Mesothelial cell of epicardium (in vitro differentiated cells): ENCODE data around the gene NHSL2. TPM values are rescaled to one million over a fixed set of nuclear protein-coding genes. Genes with fewer than 3 reads are reported as not detected.

ENCODE experiments used
- DNase-seq, 2 experiments: peaks; one replicate each; pipeline ENCODE4 v3.0.0; 2021; ENCODE audit warnings: low spot score in 2 of 2; ENCODE audit not compliant: unreplicated experiment in 2 of 2
- H3K27ac Mint-ChIP-seq: 2 replicates; pipeline ENCODE4 v1.8.0; 2021; ENCODE audit warnings: mixed read lengths
- H3K27me3 Mint-ChIP-seq: 2 replicates; pipeline ENCODE4 v1.8.0; 2021; ENCODE audit warnings: low read depth, mixed read lengths
- H3K36me3 Mint-ChIP-seq: 2 replicates; pipeline ENCODE4 v1.8.0; 2021; ENCODE audit warnings: mixed read lengths
- H3K4me1 Mint-ChIP-seq: 2 replicates; pipeline ENCODE4 v1.8.0; 2021; ENCODE audit warnings: mixed read lengths
- H3K4me3 Mint-ChIP-seq: 2 replicates; pipeline ENCODE4 v1.8.0; 2021; ENCODE audit warnings: mild to moderate bottlenecking, moderate library complexity, mixed read lengths
- H3K9me3 Mint-ChIP-seq: 2 replicates; pipeline ENCODE4 v1.8.0; 2021; ENCODE audit warnings: mixed read lengths
- CTCF ChIP-seq: fragments of 200-600 bp; sonication (generic); IDR thresholded peaks from one replicate; pipeline ENCODE4 v1.5.0; 2021; ENCODE audit warnings: antibody characterized with exemption; ENCODE audit not compliant: unreplicated experiment
- total RNA-seq: library from RNA; stranded (reverse); gene quantifications from 3 replicates; pipeline ENCODE4 v1.2.1, GENCODE V29; 2021

The NHSL2 gene
- total RNA-seq, 1 donor from 2014 or later: 24.0 TPM

GRCh38 chrX:72143609-72143907, 232.9 kb downstream of the NHSL2 start:
- H3K36me3 Mint-ChIP-seq: peaks cover 17% of the 10 kb centered on the region
- no peak overlapping the region for H3K4me3 Mint-ChIP-seq

GRCh38 chrX:72145181-72145580, 234.5 kb downstream of the NHSL2 start:
- Mint-ChIP-seq H3K4me3 (no peak overlapping the region), H3K36me3 (peaks cover 7% of the 10 kb centered on the region), H3K9me3 (peaks cover 7% of the 10 kb centered on the region), H3K27me3 (no peaks in the 10 kb centered on the region), H3K4me1 (peaks cover 3% of the 10 kb centered on the region), H3K27ac (no peak overlapping the region)
- TF ChIP-seq CTCF: no peak
- DNase-seq: no peak

More at GRCh38 chrX:72143609-72143907, 232.9 kb downstream of the NHSL2 start:
- no peak for TF ChIP-seq CTCF
- DNase-seq: no peak
- Mint-ChIP-seq H3K9me3 (peaks cover 7% of the 10 kb centered on the region), H3K4me1 (peaks cover 3% of the 10 kb centered on the region), H3K27me3 (no peaks in the 10 kb centered on the region), H3K27ac (no peak overlapping the region)

- Mint-ChIP-seq H3K27me3 (no peaks in the 10 kb centered on the region), H3K4me3 (no peak overlapping the region), H3K9me3 (peaks cover under 1% of the 10 kb centered on the region), H3K27ac (no peak overlapping the region), H3K36me3 (peaks cover 3% of the 10 kb centered on the region), H3K4me1 (peaks cover 3% of the 10 kb centered on the region)
- no peak for TF ChIP-seq CTCF
- DNase-seq: no peak
Observed at GRCh38 chrX:72146527-72146926, 235.9 kb downstream of the NHSL2 start.

DNA sequence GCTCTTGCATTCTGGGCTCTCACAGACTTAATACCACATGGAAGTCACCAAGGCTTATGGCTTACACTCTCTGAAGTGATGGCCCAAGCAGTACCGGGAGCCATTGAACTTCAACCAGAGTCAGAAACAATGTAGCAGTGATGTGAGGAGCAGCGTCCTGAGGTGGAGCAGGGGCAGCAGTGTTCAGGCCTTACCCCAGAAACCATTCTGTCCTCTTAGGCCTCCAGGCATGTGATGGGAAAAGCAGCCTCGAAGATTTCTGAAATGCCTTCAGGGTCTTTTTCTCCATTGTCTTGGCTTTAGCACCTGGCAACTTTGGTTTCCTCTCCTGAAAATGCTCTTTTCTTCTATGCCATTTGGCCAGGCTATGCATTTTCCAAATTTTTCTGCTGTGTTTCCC, 248.1 kb downstream of the NHSL2 start:
- DNase-seq: no peak
- no peaks in the 10 kb centered on the region for H3K36me3 Mint-ChIP-seq
- peaks cover 45% of the 10 kb centered on the region for H3K9me3 Mint-ChIP-seq
- TF ChIP-seq CTCF: no peak
- H3K27ac Mint-ChIP-seq: no peak overlapping the region
- no peaks in the 10 kb centered on the region for H3K27me3 Mint-ChIP-seq
- H3K4me3 Mint-ChIP-seq: no peak overlapping the region
- no peaks in the 10 kb centered on the region for H3K4me1 Mint-ChIP-seq

DNA sequence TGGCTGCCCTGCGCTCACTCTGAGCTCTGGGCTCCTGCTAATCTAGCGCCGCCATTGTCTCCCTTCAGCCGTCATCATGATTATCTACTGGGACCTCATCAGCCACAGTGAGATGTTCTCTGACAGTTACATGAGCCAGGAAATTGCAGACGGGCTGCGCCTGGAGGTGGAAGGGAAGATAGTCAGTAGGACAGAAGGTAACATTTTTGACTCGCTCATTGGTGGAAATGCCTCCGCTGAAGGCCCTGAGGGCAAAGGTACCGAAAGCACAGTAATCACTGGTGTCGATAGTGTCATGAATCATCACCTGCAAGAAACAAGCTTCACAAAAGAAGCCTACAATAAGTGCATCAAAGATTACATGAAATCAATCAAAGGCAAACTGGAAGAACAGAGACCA, 249.1 kb downstream of the NHSL2 start:
- Mint-ChIP-seq H3K9me3 (peaks cover 45% of the 10 kb centered on the region), H3K4me1 (no peaks in the 10 kb centered on the region), H3K36me3 (no peaks in the 10 kb centered on the region), H3K4me3 (no peak overlapping the region), H3K27ac (no peak overlapping the region), H3K27me3 (no peaks in the 10 kb centered on the region)
- no peak for DNase-seq
- TF ChIP-seq CTCF: no peak

DNA sequence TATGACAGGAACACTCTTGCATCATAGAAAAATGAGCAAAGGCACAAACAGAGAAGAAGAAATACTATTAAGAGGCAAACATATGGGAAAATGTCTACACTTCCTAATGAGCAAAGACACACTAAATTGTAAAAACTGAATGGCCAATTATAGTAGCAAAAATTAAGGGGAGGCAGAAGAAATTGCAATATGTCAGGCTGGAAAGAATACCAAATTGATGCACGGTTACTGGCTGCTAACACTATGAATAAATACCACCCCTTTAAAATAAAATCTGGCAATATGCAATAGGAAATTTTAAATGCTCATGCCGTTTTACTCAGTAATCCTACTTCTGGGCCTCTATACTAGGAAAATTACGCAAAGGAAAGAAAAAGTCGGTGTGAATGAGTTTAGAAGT, 254.9 kb downstream of the NHSL2 start:
- Mint-ChIP-seq H3K4me1 (no peaks in the 10 kb centered on the region), H3K4me3 (no peak overlapping the region), H3K36me3 (no peaks in the 10 kb centered on the region), H3K27me3 (no peaks in the 10 kb centered on the region), H3K27ac (no peak overlapping the region), H3K9me3 (peaks cover 18% of the 10 kb centered on the region)
- TF ChIP-seq CTCF: no peak
- DNase-seq: no peak
